ENCODE data around the gene KLHDC7B. TPM values are rescaled to one million over a fixed set of nuclear protein-coding genes. Genes with fewer than 3 reads are reported as not detected.

KLHDC7B gene
- total and polyA plus RNA-seq, 2 of the 13 experiments (the other 11 are each of a cell fraction or from before 2014, with no cell fraction given) = 0.11 TPM; not detected in 1

DNA sequence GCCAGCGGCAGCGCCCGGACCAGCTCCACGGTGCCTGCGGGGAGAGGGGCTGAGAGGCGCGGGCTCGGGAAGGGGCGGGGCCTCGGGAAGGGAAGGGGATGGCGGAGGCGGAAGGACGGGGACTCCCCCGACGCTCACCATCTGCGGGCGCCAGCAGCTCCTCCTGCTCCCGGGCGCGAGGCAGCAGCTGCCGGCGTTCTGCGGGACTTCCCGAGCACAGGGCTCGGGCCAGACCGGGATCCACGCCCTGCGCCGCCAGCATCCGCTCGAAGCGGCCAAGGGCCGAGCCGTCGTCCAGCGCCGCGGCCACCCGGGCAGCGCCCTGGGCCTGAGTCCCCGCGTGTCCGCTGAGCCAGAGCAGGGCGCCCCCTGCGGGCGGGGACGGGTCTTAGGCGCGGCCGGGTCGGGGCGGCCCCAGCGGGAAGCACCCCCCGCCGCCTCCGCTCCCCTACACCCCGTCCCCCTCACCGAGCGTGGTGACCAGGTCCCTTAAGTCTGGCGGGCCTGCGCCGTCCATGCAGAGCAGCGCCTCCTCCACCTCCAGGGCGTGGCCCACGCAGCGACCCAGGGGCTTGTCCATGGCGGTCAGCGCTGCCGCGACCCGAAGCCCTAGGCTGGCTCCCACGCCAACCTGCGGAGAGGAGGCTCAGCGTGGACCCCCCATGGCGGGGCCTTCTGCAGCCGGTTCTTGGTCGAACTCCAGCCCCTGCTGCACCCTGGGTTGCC is 19.4 kb upstream of the KLHDC7B start (continued):
- TF ChIP-seq, protein P1, sequence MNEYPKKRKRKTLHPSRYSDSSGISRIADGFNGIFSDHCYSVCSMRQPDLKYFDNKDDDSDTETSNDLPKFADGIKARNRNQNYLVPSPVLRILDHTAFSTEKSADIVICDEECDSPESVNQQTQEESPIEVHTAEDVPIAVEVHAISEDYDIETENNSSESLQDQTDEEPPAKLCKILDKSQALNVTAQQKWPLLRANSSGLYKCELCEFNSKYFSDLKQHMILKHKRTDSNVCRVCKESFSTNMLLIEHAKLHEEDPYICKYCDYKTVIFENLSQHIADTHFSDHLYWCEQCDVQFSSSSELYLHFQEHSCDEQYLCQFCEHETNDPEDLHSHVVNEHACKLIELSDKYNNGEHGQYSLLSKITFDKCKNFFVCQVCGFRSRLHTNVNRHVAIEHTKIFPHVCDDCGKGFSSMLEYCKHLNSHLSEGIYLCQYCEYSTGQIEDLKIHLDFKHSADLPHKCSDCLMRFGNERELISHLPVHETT (CRISPR knock-in tag; conservative IDR thresholded peaks at IDR 0.05) = no peak; the same call in 1 of the 2 replicates
- peak; percentile 53 for TF ChIP-seq TAF15 (IDR thresholded peaks at IDR 0.05; ENCODE audit: low read depth, low read length, poor library complexity, severe bottlenecking)
- TF ChIP-seq ZNF496 (CRISPR knock-in tag; IDR thresholded peaks at IDR 0.05; ENCODE audit: insufficient replicate concordance) = no peak
- TF ChIP-seq HOXD1 (CRISPR knock-in tag; IDR thresholded peaks at IDR 0.05) = peak; percentile 15; the same call in 1 of the 2 replicates
- TF ChIP-seq ZSCAN29 (CRISPR knock-in tag; conservative IDR thresholded peaks at IDR 0.05) = no peak
- TF ChIP-seq ZNF441 (CRISPR knock-in tag; IDR thresholded peaks at IDR 0.05; ENCODE audit: borderline replicate concordance) = no peak
- TF ChIP-seq, protein P2, sequence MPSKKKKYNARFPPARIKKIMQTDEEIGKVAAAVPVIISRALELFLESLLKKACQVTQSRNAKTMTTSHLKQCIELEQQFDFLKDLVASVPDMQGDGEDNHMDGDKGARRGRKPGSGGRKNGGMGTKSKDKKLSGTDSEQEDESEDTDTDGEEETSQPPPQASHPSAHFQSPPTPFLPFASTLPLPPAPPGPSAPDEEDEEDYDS (CRISPR knock-in tag; IDR thresholded peaks at IDR 0.05) = no peak
- TF ChIP-seq ZNF660 (CRISPR knock-in tag; IDR thresholded peaks at IDR 0.05; ENCODE audit: borderline replicate concordance, low read depth) = no peak
- TF ChIP-seq, protein P3, sequence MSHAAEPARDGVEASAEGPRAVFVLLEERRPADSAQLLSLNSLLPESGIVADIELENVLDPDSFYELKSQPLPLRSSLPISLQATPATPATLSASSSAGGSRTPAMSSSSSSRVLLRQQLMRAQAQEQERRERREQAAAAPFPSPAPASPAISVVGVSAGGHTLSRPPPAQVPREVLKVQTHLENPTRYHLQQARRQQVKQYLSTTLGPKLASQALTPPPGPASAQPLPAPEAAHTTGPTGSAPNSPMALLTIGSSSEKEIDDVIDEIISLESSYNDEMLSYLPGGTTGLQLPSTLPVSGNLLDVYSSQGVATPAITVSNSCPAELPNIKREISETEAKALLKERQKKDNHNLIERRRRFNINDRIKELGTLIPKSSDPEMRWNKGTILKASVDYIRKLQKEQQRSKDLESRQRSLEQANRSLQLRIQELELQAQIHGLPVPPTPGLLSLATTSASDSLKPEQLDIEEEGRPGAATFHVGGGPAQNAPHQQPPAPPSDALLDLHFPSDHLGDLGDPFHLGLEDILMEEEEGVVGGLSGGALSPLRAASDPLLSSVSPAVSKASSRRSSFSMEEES (CRISPR knock-in tag; IDR thresholded peaks at IDR 0.05) = no peak
- TF ChIP-seq ZNF563 (CRISPR knock-in tag; IDR thresholded peaks at IDR 0.05) = no peak
- TF ChIP-seq ZNF251 (CRISPR knock-in tag; IDR thresholded peaks at IDR 0.05) = no peak
- TF ChIP-seq RARA (CRISPR knock-in tag; IDR thresholded peaks at IDR 0.05) = no peak
- TF ChIP-seq, protein P4, sequence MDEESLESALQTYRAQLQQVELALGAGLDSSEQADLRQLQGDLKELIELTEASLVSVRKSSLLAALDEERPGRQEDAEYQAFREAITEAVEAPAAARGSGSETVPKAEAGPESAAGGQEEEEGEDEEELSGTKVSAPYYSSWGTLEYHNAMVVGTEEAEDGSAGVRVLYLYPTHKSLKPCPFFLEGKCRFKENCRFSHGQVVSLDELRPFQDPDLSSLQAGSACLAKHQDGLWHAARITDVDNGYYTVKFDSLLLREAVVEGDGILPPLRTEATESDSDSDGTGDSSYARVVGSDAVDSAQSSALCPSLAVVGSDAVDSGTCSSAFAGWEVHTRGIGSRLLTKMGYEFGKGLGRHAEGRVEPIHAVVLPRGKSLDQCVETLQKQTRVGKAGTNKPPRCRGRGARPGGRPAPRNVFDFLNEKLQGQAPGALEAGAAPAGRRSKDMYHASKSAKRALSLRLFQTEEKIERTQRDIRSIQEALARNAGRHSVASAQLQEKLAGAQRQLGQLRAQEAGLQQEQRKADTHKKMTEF (CRISPR knock-in tag; IDR thresholded peaks at IDR 0.05) = peak; percentile 57; the same call in 1 of the 2 replicates
- TF ChIP-seq, protein P5, sequence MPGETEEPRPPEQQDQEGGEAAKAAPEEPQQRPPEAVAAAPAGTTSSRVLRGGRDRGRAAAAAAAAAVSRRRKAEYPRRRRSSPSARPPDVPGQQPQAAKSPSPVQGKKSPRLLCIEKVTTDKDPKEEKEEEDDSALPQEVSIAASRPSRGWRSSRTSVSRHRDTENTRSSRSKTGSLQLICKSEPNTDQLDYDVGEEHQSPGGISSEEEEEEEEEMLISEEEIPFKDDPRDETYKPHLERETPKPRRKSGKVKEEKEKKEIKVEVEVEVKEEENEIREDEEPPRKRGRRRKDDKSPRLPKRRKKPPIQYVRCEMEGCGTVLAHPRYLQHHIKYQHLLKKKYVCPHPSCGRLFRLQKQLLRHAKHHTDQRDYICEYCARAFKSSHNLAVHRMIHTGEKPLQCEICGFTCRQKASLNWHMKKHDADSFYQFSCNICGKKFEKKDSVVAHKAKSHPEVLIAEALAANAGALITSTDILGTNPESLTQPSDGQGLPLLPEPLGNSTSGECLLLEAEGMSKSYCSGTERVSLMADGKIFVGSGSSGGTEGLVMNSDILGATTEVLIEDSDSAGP (CRISPR knock-in tag; IDR thresholded peaks at IDR 0.05; ENCODE audit: borderline replicate concordance) = 0 out of 2 replicates have a peak, but pooled peaks have one; percentile 36
- no peak for TF ChIP-seq FOXJ3 (CRISPR knock-in tag; IDR thresholded peaks at IDR 0.05; ENCODE audit: borderline replicate concordance)
- 0 out of 2 replicates have a peak, but pooled peaks have one; percentile 66 for TF ChIP-seq ZNF468 (CRISPR knock-in tag; IDR thresholded peaks at IDR 0.05)
- peak; percentile 80; the same call in 1 of the 2 replicates for TF ChIP-seq HOXA7 (CRISPR knock-in tag; IDR thresholded peaks at IDR 0.05)
- no peak for TF ChIP-seq ZNF451 (CRISPR knock-in tag; IDR thresholded peaks at IDR 0.05)
- TF ChIP-seq ZNF383 (CRISPR knock-in tag; IDR thresholded peaks at IDR 0.05; ENCODE audit: borderline replicate concordance) = no peak; the same call in 1 of the 2 replicates
- TF ChIP-seq NR2F2 (IDR thresholded peaks at IDR 0.05; ENCODE audit: borderline replicate concordance, low read depth) = no peak
- no peak; the same call in 1 of the 2 replicates for TF ChIP-seq ZNF160 (CRISPR knock-in tag; IDR thresholded peaks at IDR 0.05)
- no peak for TF ChIP-seq RXRB (CRISPR knock-in tag; IDR thresholded peaks at IDR 0.05; ENCODE audit: borderline replicate concordance)
- no peak for TF ChIP-seq ZNF761 (CRISPR knock-in tag; conservative IDR thresholded peaks at IDR 0.05)
- TF ChIP-seq TCF7 (IDR thresholded peaks at IDR 0.05; ENCODE audit: low read depth) = no peak
